Measurements from ENCODE around the gene RPS6KA6.

- TF ChIP-seq CTCF (conservative IDR thresholded peaks at IDR 0.05; ENCODE audit: low read depth in 2 of 2) (no peak), EZH2 (IDR thresholded peaks at IDR 0.05; ENCODE audit: low read depth, unreplicated experiment) (no peak), POLR2AphosphoS5 (IDR thresholded peaks at IDR 0.05; ENCODE audit: low read depth) (no peak), STAT1 (IDR thresholded peaks at IDR 0.05; ENCODE audit: unreplicated experiment) (no peak), EZH2phosphoT487 (IDR thresholded peaks at IDR 0.05; ENCODE audit: unreplicated experiment) (no peak), CREB1 (CRISPR knock-in tag; IDR thresholded peaks at IDR 0.05; ENCODE audit: low read depth) (no peak), JUNB (IDR thresholded peaks at IDR 0.05; ENCODE audit: unreplicated experiment) (no peak), REST (IDR thresholded peaks at IDR 0.05; ENCODE audit: unreplicated experiment) (no peak), ZNF331 (CRISPR knock-in tag; IDR thresholded peaks at IDR 0.05; ENCODE audit: low read depth) (no peak), ZNF114 (CRISPR knock-in tag; IDR thresholded peaks at IDR 0.05) (no peak)
These were observed 43.7 kb downstream of the RPS6KA6 start for GRCh38 chrX:84144281-84144680.
